ENCODE measurements around the gene SKAP1.

SKAP1 gene

DNA sequence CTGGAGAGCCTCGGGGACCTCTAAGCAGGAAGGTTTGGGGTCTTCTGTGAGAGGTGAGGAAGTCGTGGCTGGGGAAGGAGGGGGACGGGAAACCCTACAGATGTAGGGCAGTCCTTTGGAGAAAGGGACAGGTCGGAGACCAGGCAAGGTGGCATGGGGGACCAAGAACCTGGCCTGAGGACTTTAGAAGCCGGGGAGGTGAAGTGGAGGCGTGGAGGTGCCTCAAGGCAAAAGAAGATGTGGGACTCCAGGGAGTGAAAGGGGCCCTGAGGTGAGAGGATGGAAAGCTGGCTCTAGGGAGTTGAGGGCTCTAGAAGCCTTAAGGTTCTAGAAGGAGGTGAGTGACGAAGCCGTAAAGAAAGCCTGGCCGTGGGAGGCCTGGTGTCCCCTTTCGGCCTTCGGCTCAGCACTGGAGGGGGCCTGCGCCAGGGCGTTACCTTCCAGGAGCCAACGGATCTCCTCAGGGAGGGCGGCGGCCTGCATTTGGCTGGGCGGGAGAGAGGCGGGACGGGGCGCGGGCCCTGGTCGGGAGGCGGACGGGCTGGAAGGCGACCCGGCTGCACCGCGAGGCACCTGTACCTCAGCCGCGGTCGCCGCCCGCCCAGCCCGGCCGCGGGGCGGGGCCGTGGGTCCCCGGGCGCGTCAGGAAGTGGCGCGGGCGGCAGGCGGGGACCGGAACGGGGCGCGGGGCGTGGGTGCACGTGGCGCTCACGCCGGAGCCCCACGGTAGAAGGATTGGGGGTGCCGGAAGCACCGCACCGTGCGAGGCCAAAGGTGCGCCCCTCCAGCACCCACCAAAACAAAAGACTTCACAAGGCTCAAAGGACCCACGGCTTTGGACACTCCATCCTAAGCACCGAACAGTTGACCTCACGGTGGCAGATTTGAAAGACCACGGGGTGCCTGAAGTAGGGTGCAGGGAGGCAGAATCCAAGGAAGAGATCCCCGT, at the start of gene SKAP1:
Gene SKAP1 (minus strand): TSS at position 577 of the 949 bp plus-strand sequence.
- in situ Hi-C loops (cut with HindIII; ENCODE audit: low sequenced_read_pairs): no loop called here

DNA sequence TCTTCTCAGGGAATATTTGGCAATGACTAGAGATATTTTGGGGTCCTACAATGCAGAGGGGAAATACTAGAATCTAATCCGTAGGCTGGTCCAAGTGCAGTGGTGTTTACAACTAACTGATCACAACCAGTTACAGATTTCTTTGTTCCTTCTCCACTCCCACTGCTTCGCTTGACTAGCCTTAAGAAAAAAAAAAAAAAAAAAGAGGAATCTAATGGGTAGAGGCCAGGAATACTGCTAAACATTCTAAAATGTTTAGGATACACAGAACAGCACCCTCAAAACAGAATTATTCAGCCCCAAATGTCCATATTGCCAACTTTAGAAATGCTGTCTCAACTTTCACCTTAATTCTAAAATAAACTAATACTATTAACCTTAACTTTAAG, 49.0 kb upstream of the SKAP1 start:
- in situ Hi-C loops (cut with HindIII; ENCODE audit: low sequenced_read_pairs): no loop called here

DNA sequence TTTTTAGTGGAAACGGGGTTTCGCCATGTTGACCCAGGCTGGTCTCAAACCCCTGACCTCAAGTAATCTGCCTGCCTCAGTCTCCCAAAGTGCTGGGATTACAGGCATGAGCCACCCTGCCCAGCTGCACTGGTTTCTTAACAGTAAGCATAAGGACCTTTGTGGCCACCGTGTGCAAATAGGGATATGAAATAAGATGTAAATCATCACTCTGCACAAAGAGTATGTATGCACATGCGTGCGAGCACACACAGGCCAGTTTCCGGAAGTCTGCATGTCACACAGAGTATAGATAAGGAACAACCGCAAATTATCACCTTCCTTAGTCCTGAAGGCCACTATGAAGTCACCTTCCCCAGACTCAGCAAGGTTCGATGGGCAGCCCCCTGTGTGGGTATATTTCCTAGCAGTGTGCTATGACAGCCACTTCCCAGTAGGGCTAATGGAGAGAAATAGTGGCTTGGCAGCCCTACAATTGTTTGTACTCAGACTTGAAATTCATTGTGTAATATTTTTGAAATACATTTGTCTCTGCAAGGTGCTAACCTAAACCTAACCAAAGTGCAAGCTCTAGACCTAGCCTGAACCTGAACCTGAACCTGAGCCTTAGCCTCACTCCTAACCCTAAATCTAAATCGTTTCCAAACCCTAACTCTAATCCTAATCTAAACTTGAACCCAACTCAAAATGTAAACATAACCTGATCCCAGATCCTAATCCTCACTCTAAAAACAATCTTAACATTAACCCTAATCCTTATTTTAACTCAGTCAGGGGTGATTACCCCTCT, 48.4 kb upstream of the SKAP1 start:
- in situ Hi-C loops (cut with HindIII; ENCODE audit: low sequenced_read_pairs): no loop called here

DNA sequence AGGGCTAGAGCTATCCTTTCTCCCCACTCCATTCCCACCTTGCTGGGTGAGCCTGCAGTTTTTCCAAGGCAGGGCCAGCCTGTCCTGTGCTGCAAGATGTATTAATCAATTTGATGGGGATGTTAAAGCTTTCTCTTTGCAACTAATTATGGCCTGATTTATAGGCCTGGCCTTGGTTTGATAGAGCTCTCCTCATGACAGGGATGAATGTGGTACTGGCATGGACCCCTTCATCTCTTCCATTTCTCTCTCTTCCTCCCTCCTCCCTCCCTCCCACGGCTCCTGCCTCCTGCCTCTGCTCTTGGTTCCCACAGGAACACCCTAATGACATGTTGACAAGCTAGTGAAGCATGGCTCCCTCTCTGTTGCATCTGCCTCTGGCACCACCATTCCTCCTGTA, 47.2 kb upstream of the SKAP1 start:
- in situ Hi-C loops (cut with HindIII; ENCODE audit: low sequenced_read_pairs): no loop called here

DNA sequence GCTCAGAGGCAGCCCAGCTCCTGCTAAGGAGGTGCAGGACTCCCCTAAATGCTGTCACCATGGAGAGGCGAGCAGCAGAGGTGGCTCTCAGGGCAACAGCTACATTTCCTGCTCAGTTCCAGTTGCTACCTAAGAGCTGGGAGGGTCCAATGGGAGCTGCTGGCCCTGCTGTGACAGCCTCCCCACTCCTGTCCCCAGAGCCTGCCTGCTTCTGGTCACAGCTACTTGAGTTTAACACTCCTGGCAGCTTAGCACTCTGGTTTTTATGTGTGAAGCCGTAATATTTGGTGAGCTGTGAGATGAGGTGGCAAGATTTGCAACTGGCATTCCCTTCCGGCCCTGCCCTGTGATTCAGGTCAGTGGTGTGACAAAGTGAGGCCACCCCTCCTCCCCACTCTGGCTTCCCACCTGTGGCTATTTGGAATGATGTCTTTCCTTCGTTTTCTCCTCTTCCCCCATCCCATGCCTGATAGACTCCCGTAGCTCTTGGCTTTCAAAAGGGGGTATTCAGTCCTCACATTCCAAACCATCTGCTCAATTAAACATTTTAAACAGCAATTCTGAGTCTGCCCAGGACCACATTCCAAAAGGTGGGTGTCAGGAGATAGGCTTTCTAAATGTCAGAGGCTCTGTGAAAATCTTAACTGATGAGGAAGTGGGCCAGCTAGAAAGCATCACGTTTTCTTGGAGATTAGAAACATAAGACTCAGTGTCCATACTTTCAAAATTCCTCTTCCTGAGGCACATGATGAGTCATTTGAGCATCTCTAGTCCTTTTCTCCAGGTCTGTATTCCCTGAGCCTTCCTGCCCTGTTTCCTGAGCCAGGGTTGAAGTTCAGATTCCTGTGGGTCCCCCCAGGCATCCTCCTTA, 42.6 kb upstream of the SKAP1 start:
- in situ Hi-C loops (cut with HindIII; ENCODE audit: low sequenced_read_pairs): no loop called here

DNA sequence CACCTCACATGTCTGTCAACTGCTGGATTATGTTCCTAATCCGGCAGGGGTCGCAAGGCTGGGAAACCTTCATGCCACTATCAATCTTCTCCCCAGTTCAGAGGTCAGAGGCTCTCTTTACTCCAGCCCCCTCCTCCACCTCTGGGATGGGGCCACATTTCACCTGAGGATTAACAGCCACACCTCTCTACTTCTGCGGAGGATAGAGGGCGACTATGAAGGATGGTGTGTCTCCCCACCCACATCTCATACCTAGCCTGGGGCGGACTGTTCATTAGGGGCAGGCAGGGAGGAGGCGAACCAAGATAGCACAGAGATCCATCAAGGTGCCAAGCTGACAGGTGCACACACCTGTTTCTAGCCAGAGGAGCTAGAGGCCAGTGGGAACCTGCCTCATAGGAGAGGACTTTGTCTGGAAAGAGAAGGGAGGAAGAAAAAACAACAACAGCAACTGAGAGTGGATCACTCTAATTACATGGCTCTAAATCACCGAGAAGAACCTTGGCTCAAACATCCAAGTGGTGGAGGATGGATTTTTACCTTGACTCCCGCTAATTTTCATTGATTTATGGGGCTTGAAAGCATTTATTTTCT, 41.9 kb upstream of the SKAP1 start:
- in situ Hi-C loops (cut with HindIII; ENCODE audit: low sequenced_read_pairs): no loop called here

DNA sequence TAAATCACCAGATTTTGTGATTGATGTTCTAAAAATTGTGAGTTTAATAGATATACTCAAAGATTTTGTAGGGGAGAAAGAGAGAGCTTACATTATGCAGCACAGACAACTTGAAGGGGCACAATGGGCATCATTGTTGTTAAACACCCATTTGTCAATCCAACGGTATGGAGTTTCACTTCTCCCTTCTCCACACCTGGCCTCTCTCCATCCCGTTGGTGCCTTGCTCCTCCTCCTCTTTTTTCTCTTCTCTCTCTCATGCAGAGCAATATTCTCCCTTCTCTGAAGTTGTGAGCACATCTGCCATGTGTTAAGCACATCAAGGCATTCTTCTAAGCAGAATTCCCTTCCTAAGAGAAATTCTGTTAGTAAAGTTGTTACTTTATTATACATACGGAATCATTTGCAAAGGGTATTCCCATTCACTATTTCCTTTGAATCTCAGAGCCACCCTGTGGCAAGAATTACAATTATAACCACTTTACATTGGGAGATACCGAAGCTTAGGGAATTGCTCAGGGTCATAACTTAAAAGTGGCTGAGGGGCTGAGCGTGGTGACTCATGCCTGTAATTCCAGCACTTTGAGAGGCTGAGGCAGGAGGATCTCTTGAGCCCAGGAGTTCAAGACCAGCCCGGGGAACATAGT, 40.5 kb upstream of the SKAP1 start:
- in situ Hi-C loops (cut with HindIII; ENCODE audit: low sequenced_read_pairs): no loop called here

DNA sequence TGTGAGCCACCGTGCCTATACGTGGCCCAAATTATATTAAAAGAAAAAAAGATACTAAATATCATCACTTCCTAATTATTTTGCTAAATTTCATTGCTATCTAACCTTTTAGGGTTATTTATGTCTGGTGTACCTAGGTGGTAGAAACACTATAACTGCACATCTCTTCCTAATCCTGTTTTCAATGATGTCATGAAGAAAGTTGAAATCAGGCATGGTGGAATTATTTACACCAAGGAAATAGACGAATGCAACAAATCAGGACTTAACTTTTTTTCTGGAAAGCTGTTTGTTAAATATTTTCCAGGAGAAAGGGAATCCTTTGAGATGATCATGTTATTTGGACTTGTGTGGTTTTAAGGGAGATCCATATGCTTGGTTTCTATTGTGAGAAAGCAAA, 39.2 kb upstream of the SKAP1 start:
- in situ Hi-C loops (cut with HindIII; ENCODE audit: low sequenced_read_pairs): no loop called here

DNA sequence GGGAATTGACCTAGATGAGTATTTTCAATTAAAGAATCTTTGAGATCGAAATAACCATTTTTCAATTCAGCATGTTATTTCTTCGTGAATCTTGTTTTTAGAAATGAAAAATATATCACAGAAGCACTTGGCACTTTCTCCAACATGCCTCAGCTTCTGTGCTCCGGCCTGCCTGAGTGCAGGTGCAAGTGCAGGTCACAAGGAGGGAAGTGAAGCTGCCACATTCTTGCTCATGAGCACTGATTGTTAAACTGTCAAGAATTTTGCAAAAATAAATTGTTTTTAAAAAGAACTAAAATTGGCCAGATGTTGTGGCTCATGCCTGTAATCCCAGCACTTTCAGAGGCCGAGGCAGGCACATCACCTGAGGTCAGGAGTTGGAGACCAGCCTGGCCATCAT, 38.3 kb upstream of the SKAP1 start:
- in situ Hi-C loops (cut with HindIII; ENCODE audit: low sequenced_read_pairs): no loop called here

DNA sequence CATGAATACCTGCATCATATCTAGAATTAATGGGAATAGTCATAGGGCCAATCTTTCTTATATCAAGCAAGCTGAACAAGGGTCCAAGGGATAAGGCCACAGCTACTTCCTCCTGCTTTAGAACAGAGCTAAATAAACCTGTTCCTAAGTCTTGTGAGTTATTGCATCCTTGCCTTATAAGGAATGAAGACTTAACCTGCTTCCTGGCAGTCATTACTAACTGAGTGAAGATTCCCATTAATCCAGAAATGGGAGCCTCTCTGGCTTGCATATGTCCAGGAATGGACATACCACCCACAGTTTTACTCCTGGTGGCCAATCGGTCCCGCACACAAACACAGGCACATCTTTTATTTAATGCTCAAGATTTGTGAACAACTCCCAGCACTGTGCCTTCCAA, 35.9 kb upstream of the SKAP1 start:
- in situ Hi-C loops (cut with HindIII; ENCODE audit: low sequenced_read_pairs): no loop called here

DNA sequence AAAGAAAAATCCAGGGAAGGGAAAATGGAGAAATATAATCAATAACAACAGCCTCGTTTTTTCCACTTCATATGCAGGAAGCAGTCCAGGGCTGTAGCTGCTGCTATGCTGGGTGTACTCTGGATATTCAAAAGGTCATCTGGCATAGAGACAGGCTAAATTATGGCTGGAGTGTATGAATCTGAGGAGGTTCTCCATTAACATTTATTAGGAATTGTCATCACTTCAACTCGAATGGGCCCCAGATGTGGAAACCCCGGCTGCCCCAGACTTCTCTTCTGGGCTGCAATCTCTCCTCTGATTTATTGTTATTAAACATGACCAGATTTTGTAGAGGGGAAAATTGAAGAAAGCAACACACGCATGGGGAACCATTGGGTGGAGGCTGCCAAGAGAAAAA, 33.5 kb upstream of the SKAP1 start:
- in situ Hi-C loops (cut with HindIII; ENCODE audit: low sequenced_read_pairs): no loop called here

DNA sequence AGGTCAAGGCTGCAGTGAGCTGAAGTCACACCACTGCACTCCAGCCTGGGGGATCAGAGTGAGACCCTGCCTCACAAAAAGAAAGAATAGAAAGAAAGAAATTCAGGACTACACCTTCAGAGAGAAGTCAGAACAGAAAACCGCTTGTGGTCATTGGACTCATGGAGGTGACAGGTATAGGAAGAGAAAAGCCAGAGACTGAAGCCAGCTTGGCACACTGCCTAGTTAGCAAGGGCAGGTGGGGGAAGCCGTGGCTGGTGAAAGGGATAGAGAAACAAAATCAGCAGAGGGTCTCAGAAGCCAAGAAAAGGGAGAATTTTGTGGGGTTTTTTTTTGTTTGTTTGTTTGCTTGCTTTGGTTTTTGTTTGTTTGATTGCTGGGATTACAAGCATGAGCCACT, 32.9 kb upstream of the SKAP1 start:
- in situ Hi-C loops (cut with HindIII; ENCODE audit: low sequenced_read_pairs): no loop called here

DNA sequence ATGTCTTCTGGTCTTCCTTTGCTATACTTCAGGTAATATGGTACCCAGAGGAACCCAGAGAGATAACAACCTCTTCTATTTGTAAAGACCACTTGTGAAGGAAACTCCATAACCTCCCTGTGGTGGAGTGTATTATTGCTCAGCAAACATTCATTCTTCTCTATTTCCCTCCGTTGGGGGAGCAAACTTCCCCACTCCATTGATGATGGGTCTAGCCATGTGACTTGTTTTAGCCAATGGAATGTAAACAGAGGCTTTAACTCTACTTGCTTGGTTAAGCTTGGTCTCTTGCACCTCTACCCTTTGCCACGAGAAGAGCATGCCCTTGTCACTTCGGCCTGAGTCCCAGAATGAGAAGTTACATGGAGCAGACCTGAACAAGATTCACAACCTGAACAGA, 30.0 kb upstream of the SKAP1 start:
- in situ Hi-C loops (cut with HindIII; ENCODE audit: low sequenced_read_pairs): no loop called here

DNA sequence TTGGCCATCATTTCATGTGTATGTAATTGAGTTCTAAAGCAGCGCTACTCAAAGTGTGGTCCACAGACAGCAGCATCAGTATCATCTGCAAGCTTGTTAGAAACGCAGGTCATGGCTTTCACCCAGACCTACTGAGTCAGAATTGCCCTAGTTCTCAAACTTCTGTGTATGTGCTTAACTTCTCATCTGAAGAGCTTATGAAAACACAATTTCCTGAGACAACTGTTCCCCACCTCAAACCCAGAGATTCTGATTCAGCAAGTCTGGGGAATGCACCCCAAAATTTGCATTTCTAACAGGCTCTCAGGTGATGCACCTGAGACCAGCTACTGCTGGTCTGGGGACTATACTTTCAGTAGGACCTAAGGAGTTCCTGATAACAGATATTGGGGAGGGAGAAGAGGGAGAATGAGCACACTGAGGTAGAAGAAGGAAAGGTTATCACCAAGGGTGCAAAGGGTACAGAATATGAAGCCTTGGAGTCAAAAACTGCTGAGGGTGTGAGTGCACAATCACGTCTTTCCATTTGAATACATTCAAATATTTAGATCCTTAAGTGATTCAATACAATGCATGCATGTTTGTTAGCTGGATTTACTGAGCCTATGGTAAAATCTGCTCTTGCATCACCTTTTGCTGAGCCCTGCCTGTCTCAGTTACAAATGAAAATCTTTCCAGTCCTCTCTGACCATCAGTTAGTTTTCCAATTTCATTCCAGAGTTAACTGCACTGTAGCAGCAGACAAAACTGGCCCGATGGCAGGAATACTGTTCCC, 29.2 kb upstream of the SKAP1 start:
- in situ Hi-C loops (cut with HindIII; ENCODE audit: low sequenced_read_pairs): no loop called here

DNA sequence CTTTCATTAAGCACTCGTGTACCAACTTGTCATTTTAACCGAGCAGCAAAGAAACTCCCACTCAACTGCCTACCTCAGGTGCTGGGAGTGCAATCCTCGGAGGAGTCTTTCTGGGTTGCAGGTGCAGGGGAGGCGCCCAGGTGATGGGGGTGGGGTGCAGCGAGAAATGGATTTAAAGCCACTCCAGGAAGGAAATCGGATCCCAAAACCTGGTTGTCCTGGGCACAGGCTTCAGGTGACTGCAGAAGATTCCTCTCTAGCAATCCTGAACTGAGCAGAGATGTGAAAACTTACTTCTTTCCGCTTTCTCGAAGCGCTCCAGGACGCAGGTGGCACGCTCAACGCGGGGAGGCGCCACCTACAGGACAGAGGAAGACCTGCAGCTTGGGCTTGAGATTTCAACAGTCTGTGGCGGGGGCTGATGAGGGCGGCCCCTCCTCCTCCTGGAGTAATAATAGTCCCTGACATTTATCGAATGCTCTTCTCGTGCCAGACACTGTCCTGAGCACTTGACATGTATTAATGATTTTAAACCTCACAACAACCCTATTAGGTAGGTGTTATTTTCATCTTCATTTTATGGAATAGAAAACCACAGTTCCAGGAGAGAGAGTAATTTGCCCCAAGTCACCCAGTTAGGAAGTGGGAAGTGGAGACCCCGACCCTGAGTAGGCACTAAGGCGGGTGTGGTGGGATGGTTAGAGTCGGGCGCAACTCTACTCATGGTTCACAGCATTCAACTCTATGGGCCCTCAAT, 27.2 kb upstream of the SKAP1 start:
- in situ Hi-C loops (cut with HindIII; ENCODE audit: low sequenced_read_pairs): no loop called here

DNA sequence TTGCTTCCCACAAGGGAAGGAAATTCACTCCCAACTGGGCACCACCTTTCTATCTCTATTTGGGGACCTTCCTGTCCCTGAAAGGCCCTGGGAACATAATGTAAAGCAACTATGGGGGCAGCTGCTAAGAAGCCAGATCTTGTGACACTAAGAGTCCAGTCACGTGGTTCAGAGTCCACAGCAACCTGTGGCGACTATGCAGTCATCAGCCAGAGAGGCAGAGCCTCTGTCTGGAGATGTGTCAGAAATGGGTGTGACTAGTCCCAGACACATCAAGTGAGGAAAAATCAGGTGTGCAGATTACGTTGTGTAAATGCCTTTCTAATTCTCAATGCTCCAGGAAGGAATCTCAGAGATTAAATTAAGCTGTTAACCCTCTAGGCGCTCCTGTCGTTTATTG, 26.6 kb upstream of the SKAP1 start:
- in situ Hi-C loops (cut with HindIII; ENCODE audit: low sequenced_read_pairs): no loop called here

DNA sequence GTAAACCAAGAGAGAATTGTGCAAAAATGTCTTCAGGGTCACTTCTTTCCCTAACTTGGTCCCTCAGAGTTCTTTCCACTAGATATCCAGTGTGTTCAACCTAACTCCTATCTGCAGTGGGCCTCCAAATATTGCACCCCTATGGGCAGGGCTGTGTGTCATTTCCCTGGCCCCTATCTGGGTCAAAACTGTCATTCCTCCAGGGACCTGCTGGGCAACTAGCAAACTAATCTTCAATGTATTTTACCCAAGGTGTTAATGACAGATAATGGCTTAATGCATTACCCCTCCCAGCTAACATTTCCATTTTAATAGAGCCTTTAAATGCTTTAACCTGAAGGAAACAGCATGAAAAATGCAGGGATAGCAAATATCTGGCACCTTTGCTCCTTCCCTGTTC, 25.8 kb upstream of the SKAP1 start:
- in situ Hi-C loops (cut with HindIII; ENCODE audit: low sequenced_read_pairs): no loop called here

DNA sequence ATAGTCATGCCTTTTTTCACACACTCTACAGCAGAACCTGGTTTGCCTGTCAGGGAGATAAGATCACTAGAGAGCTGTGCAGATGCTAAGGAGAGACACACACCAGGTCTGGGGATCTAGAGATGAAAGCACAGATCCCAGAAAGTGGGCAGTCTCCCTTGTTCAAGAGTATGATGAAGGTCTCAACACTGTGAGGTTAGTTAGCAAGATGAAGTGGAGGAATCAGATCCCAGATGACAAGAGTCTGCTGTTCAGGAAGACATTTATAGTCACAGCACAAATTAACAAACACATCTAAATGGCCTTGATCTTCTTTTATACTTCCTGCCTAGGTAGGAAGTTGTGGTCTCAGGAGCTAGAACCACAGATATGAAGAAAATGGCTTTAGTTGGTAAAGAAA, 23.4 kb upstream of the SKAP1 start:
- in situ Hi-C loops (cut with HindIII; ENCODE audit: low sequenced_read_pairs): no loop called here

DNA sequence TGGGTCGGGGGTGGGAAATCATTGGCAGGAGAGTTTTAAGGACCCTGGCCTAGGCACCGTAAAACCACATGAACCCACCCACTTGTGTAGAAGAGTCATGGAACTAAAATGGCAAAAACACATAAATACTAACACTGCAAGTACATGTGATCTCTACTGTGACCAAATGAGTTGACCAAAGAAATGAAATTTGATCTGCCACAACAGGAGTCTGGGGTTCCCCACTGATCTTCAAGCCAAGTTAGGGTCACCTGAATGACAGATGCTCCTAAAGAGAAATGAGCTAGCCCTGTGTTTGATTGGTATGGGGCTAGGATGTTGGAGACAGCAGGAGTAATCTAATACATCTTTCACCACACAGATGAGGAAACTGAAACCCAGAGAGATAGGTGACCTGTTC, 21.5 kb upstream of the SKAP1 start:
- in situ Hi-C loops (cut with HindIII; ENCODE audit: low sequenced_read_pairs): no loop called here
